Brain pericyte (primary cell): Measurements from ENCODE around the gene CMIP.

Experiments used
- DNase-seq: peaks from one replicate; pipeline ENCODE4 v3.0.0-alpha.2; 2012; ENCODE audit warnings: low read depth, low spot score

CMIP gene

GRCh38 chr16:81744911-81745310 is 300.3 kb downstream of the CMIP start:
- DNase-seq = no peak

GRCh38 chr16:81745704-81746558 is 301.3 kb downstream of the CMIP start:
- DNase-seq = no peak

GRCh38 chr16:81746566-81746965 is 302.0 kb downstream of the CMIP start:
- DNase-seq = no peak

- no peak for DNase-seq
These were observed 304.0 kb downstream of the CMIP start for GRCh38 chr16:81748476-81749198.

- DNase-seq = no peak
These were observed 307.7 kb downstream of the CMIP start for GRCh38 chr16:81752225-81752875.

GRCh38 chr16:81752876-81753227 is 308.2 kb downstream of the CMIP start:
- DNase-seq = no peak

GRCh38 chr16:81754858-81755257 is 310.2 kb downstream of the CMIP start:
- no peak for DNase-seq

GRCh38 chr16:81755915-81756614 is 311.5 kb downstream of the CMIP start:
- DNase-seq = no peak

- DNase-seq = no peak
These were observed 312.2 kb downstream of the CMIP start for GRCh38 chr16:81756615-81757356.

GRCh38 chr16:81758376-81758775 is 313.8 kb downstream of the CMIP start:
- no peak for DNase-seq
